T-helper 2 cell treated with Interferon-gamma antibody and Interleukin-4, amounts not matched to agents 5 μg/mL and 100 μg/mL, for 36 hours (primary cell): ENCODE measurements around the gene SINHCAF.
A peak's percentile ranks its signal among the peaks of the same experiment; 100 is the strongest.

Experiments
- DNase-seq: peaks from one replicate; pipeline ENCODE4 v3.0.0; 2021; ENCODE audit warnings: low spot score
- H3K27ac Mint-ChIP-seq: one replicate; pipeline ENCODE4 v1.8.0; 2021; ENCODE audit warnings: mild to moderate bottlenecking, mixed read lengths
- H3K27me3 Mint-ChIP-seq: one replicate; pipeline ENCODE4 v1.8.0; 2021; ENCODE audit warnings: low read depth, mixed read lengths
- H3K36me3 Mint-ChIP-seq: one replicate; pipeline ENCODE4 v1.8.0; 2021; ENCODE audit warnings: low read depth, mixed read lengths
- H3K4me1 Mint-ChIP-seq: one replicate; pipeline ENCODE4 v1.8.0; 2021; ENCODE audit warnings: low read depth, mixed read lengths
- H3K4me3 Mint-ChIP-seq: one replicate; pipeline ENCODE4 v1.8.0; 2022; ENCODE audit warnings: mild to moderate bottlenecking, moderate library complexity, mixed read lengths
- H3K9me3 Mint-ChIP-seq: one replicate; pipeline ENCODE4 v1.8.0; 2021; ENCODE audit warnings: mixed read lengths

The SINHCAF gene

DNA sequence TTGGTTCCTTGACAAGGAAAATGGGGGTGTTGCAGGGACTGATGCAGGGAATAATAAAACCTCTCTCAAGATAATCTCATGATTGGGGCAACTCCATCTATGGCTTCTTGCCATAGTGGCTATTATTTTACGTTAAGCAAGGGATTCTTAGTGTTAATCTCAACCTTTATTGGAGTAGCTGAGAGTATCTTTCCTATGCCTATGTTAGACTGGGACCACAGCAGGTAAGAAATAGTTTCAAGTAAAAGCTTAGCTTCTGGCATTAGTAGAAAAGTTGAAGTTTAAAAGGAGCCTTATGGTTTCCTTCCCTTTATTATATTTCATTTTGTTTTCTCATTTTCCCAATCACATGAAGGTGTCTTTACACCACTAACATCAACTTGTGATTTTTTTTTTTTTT is 16.7 kb downstream of the SINHCAF start:
- Mint-ChIP-seq H3K36me3 (peaks cover 67% of the 10 kb centered on the region), H3K27ac (no peak overlapping the region), H3K4me3 (no peak overlapping the region), H3K27me3 (no peaks in the 10 kb centered on the region), H3K9me3 (peaks cover 16% of the 10 kb centered on the region), H3K4me1 (peaks cover 7% of the 10 kb centered on the region)
- DNase-seq, result no peak

DNA sequence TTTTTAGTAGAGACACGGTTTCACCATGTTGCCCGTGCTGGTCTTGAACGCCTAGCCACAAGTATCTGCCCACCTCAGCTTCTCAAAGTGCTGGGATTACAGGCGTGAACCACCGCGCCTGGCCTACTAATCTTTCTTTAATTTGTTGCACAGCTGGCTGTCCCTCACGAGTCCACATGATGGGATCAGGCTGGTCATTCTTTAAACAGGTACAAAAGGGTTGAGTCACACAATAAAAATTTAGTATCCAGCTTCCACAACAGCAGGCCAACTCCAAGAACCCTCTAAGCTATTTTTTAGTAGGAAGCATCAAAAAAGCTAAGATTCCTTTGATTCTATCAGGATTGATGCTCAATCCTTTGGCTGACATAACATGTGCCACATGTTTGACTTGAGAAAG is 17.8 kb downstream of the SINHCAF start:
- H3K4me3 Mint-ChIP-seq, result no peak overlapping the region
- H3K9me3 Mint-ChIP-seq, result peaks cover 16% of the 10 kb centered on the region
- H3K27ac Mint-ChIP-seq, result no peak overlapping the region
- DNase-seq, result no peak
- H3K4me1 Mint-ChIP-seq, result peaks cover 7% of the 10 kb centered on the region
- H3K36me3 Mint-ChIP-seq, result peaks cover 68% of the 10 kb centered on the region
- H3K27me3 Mint-ChIP-seq, result no peaks in the 10 kb centered on the region

DNA sequence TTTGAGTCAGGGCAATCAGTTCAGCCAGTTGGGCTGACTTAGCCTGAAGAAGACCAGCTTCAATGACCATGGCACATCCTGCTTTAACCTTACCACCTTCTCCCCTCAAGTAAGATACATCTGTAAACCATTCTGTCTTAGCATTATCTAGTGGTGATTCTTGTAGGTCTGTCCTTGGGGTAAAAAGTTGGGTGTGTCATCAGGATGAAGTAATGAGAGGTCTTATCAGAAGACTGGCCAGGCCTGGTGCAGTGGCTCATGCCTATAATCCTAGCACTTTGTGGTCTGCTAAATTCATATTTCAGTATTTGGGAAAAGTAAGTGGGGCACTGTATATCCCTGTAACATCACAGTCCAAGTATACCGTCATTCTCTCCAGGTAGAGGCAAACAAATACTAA is 19.1 kb downstream of the SINHCAF start:
- no peak for DNase-seq
- Mint-ChIP-seq H3K27me3 (no peaks in the 10 kb centered on the region), H3K9me3 (peaks cover 7% of the 10 kb centered on the region), H3K27ac (no peak overlapping the region), H3K4me1 (peaks cover 7% of the 10 kb centered on the region), H3K36me3 (peaks cover 65% of the 10 kb centered on the region), H3K4me3 (no peak overlapping the region)

DNA sequence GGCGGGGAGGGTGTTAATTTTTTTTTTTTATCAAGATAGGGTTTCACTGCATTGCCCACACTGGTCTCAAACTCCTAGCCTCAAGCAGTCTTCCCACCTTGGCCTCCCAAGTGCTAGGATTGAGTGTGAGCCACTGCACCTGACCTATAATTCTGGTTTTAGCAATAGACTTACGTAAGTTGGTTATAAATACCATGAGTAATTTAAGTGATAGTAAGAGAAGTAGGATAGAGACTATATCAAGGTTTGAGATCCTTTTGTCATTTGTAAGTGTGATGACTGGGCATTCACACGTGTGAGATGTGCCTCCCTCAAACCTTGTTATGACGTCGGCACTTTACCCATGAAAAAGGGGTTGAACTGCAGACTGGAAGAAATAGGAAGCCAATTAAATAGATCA is 22.5 kb downstream of the SINHCAF start:
- no peak overlapping the region for H3K4me3 Mint-ChIP-seq
- peaks cover 55% of the 10 kb centered on the region for H3K36me3 Mint-ChIP-seq
- no peak overlapping the region for H3K27ac Mint-ChIP-seq
- peaks cover 10% of the 10 kb centered on the region for H3K4me1 Mint-ChIP-seq
- no peak for DNase-seq
- no peaks in the 10 kb centered on the region for H3K27me3 Mint-ChIP-seq
- H3K9me3 Mint-ChIP-seq, result no peaks in the 10 kb centered on the region

DNA sequence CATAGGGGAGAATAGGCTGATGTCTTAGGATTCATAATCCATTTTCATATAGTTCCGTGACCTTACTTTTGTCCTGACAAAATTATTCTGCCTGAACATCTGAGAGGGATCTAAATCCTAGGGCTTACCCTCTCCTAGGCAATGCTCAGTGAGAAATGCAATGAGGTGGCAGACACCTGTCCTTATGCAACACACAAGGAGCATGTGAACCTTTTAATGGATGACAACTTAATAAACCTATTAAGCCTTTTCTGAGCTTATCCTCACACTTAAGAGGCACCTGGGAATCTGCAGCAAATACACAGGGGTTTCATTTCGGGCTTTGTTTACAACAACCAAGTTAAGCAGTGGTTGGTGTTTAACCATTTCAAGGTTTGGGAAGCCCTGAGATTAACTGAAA is 24.6 kb downstream of the SINHCAF start:
- Mint-ChIP-seq H3K9me3 (no peaks in the 10 kb centered on the region), H3K4me3 (no peak overlapping the region), H3K4me1 (peaks cover 8% of the 10 kb centered on the region), H3K27me3 (no peaks in the 10 kb centered on the region), H3K27ac (no peak overlapping the region), H3K36me3 (peaks cover 58% of the 10 kb centered on the region)
- DNase-seq, result no peak

DNA sequence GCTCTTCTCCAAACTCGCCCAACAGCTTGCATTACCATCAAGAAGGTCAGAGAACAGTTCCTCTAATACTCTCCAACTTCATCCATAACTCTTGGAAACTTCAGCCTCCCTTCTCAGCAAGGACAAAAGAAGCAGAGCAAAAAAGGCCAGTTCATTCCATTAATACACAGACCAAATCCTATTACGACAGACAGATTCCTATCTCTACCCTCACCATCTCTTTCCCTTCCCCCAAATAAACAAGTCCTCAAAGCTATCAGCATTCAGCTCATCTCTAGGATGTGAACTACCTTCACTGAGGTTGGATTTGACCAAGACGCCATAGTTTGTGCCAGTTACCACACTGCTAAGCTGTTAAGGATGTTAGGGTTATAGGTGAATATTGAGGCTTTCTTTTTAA is 25.2 kb downstream of the SINHCAF start:
- H3K4me3 Mint-ChIP-seq, result no peak overlapping the region
- H3K36me3 Mint-ChIP-seq, result peaks cover 61% of the 10 kb centered on the region
- H3K27me3 Mint-ChIP-seq, result no peaks in the 10 kb centered on the region
- H3K4me1 Mint-ChIP-seq, result peaks cover 8% of the 10 kb centered on the region
- no peak for DNase-seq
- H3K9me3 Mint-ChIP-seq, result no peaks in the 10 kb centered on the region
- H3K27ac Mint-ChIP-seq, result no peak overlapping the region

DNA sequence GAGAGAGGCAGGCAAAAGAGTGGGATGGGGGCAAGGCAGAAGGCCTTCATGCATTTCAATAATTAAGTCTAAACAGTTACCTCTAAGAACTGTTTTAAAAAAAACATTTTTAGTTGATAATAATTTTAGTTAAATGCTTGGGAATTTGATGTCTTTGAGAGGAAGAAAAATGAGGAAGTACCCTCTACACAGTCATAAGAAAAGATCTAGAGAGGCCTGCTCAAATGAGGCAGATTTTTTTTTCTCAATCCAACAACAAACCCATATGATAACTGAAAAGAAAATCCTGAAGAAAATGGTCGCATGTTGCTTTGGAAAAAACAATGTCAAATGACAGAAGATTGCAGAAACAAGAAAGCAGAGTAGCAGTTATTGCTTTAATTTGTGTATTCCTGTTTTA is 25.6 kb downstream of the SINHCAF start:
- H3K27me3 Mint-ChIP-seq, result no peaks in the 10 kb centered on the region
- H3K4me1 Mint-ChIP-seq, result peaks cover 8% of the 10 kb centered on the region
- no peak overlapping the region for H3K4me3 Mint-ChIP-seq
- H3K27ac Mint-ChIP-seq, result no peak overlapping the region
- no peaks in the 10 kb centered on the region for H3K9me3 Mint-ChIP-seq
- DNase-seq, result no peak
- peaks cover 60% of the 10 kb centered on the region for H3K36me3 Mint-ChIP-seq

DNA sequence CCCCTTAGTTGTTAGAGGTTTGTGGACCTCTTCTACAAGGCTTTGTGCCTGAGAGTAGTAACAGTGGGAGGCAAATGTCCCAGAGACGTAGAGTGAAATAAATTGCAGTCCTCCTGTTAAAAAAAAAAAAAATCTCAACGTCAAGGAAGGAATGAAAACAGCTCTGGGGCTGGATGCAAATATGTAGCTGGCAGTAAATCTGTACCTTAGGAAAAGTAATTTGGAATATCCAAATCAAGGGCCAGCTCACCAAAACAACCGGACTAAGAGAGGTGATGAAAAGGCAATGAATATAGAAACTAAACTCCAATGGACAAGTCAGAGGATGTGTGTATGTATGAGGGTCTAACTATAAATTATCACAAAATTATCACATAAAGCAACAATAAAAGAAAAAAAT is 27.0 kb downstream of the SINHCAF start:
- peaks cover 13% of the 10 kb centered on the region for H3K4me1 Mint-ChIP-seq
- no peak overlapping the region for H3K4me3 Mint-ChIP-seq
- no peaks in the 10 kb centered on the region for H3K27me3 Mint-ChIP-seq
- H3K9me3 Mint-ChIP-seq, result no peaks in the 10 kb centered on the region
- peak overlapping the region; percentile 43 for H3K27ac Mint-ChIP-seq
- DNase-seq, result no peak
- peaks cover 58% of the 10 kb centered on the region for H3K36me3 Mint-ChIP-seq

DNA sequence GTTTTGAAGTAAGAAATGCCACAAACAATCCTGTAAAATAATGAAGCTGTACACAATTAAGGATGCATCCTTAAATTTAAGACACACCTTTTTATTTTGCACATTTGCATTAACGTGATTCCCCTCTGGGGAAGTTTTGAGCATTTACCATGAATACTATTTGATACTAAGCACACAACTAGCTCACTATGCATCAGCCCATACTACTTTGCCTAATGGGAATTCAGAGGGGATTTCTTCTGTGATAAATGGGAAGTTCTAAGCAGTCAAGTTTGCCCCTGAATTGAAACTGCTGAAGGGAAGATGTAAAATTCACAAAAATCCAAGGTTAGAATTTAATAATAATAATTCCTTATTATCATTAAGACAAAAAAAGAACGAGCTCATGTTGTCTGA is 27.4 kb downstream of the SINHCAF start:
- H3K9me3 Mint-ChIP-seq, result no peaks in the 10 kb centered on the region
- no peak overlapping the region for H3K4me3 Mint-ChIP-seq
- peaks cover 59% of the 10 kb centered on the region for H3K36me3 Mint-ChIP-seq
- H3K4me1 Mint-ChIP-seq, result peaks cover 14% of the 10 kb centered on the region
- no peaks in the 10 kb centered on the region for H3K27me3 Mint-ChIP-seq
- no peak overlapping the region for H3K27ac Mint-ChIP-seq
- DNase-seq, result no peak

DNA sequence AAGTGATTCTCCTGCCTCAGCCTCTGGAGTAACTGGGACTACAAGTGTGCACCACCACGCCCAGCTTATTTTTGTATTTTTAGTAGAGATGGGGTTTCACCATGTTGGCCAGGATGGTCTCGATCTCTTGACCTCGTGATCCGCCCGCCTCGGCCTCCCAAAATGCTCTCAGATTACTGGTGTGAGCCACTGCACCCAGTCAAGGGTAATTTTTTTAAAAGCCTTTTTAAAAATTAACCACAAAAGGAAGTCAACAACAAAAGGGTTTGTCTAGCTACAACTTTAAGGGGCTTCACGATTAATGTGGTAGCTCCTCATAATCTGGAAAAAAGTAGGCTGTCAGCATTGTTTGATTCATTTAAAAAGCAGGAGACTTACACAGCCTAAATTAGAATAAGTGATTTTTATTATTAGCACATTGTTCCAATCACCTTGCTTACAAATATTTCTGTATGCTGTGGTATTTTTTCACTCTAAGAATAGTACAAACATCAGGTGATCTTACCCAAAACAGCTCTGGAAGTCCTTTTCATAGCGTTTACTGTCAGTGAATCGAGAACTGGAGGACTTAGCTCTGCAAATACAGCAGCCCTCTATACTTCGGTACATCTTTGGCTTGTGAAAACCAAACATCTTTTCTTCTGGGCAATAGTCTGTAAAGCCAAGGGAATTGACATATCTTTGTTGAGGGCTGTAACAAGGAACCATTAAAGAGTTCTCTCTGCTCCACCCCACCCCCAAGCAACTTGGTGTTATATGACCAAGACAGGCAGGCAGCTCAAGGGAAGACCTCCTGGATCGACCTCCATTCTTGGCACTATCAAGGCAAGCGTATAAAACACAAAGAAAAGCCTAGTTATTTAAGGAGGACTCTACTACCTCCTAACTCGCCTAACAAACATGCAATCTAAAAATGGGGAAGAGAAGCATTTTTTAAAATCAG is 28.1 kb downstream of the SINHCAF start:
- Mint-ChIP-seq H3K36me3 (peaks cover 59% of the 10 kb centered on the region), H3K4me3 (no peak overlapping the region)

DNA sequence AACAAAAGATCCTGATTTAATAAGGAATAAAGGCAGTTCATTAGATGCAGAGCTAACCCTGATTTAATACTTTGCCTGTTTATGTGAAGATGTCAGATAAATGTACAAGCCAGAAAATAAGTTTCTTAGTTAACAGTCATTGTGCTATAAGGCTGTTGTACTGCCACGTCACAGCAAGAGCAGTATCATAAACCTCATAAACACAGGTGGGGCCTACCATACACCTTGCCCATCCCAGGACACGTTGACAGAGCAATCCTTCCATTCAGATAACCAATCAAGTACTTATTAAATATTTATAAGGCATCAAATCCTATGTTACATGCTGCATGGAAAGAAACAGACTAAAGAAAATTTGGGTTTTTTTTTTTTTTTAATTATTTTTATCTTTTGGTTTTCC is 36.5 kb downstream of the SINHCAF start:
- Mint-ChIP-seq H3K4me3 (no peak overlapping the region), H3K4me1 (peaks cover 8% of the 10 kb centered on the region), H3K36me3 (peaks cover 63% of the 10 kb centered on the region), H3K27me3 (no peaks in the 10 kb centered on the region), H3K9me3 (no peaks in the 10 kb centered on the region), H3K27ac (no peak overlapping the region)
- DNase-seq, result no peak

More for the DNA sequence above, 28.1 kb downstream of the SINHCAF start:
- no peak for DNase-seq
- no peak overlapping the region for H3K27ac Mint-ChIP-seq
- H3K9me3 Mint-ChIP-seq, result no peaks in the 10 kb centered on the region
- no peaks in the 10 kb centered on the region for H3K27me3 Mint-ChIP-seq
- H3K4me1 Mint-ChIP-seq, result peaks cover 19% of the 10 kb centered on the region

DNA sequence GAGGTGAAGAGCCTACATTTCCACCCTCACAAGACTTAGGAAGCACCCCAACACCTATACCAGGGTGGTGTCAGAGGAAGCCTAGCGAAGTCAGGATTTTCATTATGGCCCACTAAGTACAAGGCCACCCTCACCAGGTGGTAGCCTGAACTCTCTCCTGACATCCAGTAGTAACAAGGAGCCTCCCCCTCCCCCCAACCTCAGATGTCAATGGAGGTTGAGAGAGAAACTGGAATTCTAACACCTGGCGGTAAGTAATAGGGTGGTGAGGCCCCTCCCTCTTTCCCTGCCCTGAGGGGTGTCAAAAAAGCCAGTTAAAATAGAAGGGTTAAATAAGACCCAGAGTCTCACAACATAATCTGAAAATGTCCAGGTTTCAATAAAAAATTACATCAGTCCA is 37.6 kb downstream of the SINHCAF start:
- Mint-ChIP-seq H3K27ac (no peak overlapping the region), H3K36me3 (peaks cover 65% of the 10 kb centered on the region), H3K9me3 (no peaks in the 10 kb centered on the region), H3K27me3 (no peaks in the 10 kb centered on the region), H3K4me1 (peaks cover 3% of the 10 kb centered on the region), H3K4me3 (no peak overlapping the region)
- no peak for DNase-seq

DNA sequence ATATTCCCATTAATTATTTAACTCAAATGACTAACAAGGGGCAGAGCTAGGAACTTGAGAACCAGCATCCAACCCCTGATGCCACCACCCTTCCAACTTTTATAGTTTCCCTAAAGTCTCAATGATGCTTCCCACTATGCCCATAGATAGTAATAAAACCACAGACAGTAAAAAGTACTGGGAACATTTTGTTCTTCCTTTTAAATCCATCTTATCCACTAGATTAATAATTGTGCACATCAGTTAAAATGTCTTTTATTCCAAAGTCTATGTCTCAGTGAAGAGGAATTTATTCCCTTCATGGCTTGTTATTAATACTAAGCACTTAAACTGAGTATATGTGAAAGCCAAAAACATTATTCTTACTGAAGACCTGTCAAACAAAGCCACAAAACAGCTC is 45.8 kb downstream of the SINHCAF start:
- Mint-ChIP-seq H3K9me3 (no peaks in the 10 kb centered on the region), H3K4me1 (peaks cover under 1% of the 10 kb centered on the region), H3K4me3 (no peak overlapping the region), H3K36me3 (peaks cover 47% of the 10 kb centered on the region), H3K27me3 (no peaks in the 10 kb centered on the region), H3K27ac (no peak overlapping the region)
- no peak for DNase-seq

DNA sequence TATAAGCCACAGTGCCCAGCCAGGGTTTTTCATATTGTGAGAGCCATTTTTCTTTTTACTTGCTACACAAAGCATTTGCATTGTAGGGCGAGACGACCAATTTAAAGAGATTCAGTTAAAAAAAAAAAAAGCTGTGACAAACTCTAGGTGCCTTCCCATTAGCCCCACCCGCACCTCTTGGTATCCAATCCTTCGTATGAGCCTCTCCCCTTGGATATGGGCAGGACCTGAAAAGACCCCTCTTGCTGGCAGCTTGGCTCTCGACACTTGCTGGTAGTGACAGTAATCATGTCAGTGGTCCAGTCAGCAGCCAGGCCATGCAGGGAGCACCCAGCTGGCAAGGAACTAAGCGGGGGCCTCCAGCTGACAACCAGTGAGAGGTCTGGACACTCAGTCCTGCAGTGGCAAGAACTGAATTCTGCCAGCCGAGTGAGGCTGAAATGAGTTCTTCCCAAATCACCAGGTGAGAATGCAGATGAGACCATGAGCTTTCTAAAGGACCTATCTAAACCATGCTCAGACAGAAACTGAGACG is 46.5 kb downstream of the SINHCAF start:
- Mint-ChIP-seq H3K36me3 (peaks cover 44% of the 10 kb centered on the region), H3K4me3 (no peak overlapping the region), H3K27me3 (no peaks in the 10 kb centered on the region), H3K9me3 (no peaks in the 10 kb centered on the region), H3K4me1 (peaks cover 2% of the 10 kb centered on the region), H3K27ac (no peak overlapping the region)
- no peak for DNase-seq
